ENCODE data around the gene STX7.

STX7 gene

DNA sequence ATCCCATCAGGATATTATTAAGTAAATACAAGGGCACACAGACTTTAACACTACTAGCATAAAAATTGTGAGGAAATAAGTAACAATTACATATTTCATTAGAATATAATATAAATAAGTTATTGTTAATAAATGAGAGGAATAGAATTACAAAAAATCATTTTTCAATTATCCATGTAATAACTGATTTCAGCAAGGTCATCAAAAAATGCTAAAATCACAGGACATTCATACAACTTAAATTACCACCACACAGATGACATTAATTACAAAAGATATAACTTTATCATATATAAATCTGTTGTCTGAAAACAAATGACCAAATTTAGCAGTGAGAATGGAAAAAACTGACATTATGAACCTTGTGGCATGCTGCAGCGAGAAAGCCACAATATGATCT is 37.0 kb downstream of the STX7 start:
- no peak for DNase-seq

GRCh38 chr6:132471787-132472186 is 41.1 kb downstream of the STX7 start:
- DNase-seq: no peak

- DNase-seq: no peak
These were observed 46.0 kb downstream of the STX7 start for GRCh38 chr6:132466952-132467351.

- no peak for DNase-seq
These were observed 47.1 kb downstream of the STX7 start for GRCh38 chr6:132465530-132466485.

GRCh38 chr6:132464538-132465256 is 48.2 kb downstream of the STX7 start:
- DNase-seq: no peak

GRCh38 chr6:132461958-132462357 is 51.0 kb downstream of the STX7 start:
- DNase-seq: no peak

- DNase-seq: no peak
These were observed 53.3 kb downstream of the STX7 start for GRCh38 chr6:132459605-132459952.

DNA sequence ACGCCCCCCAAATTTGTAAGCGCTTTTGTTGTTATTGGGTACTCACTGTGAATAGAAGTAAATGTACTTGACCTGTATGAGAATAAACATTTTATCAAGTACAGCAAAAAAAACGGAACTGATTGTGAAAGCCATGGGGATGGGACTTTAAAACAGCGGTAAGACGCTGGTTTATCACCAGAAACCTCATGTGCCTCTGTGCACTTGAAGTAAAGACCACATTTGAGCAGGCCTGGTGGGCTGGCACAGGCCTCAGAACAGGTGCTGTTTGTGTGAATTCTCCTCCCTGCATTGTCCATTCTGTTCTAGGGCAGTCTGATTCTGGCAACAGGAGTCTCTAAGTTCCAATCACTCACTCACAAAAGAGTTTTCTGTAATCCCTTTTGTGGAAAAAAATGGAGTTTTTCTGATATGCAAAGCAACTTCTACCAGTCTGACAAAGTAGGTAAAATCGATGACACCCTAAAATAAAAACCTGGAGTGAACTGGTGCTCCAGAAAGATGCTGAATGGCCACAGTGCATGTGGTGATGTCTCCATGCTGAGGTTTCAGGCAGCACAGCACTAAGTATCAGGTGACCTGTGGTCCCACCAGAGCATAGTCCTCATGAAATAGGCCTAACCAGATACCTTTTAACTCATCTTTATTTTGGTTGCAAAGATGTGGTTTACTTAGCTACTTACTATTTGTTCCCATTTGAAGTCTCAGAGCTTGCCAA is 53.9 kb downstream of the STX7 start:
- DNase-seq: no peak

GRCh38 chr6:132456700-132457143 is 56.2 kb downstream of the STX7 start:
- DNase-seq: no peak

- no peak for DNase-seq
These were observed 66.1 kb downstream of the STX7 start for GRCh38 chr6:132446855-132447241.

DNA sequence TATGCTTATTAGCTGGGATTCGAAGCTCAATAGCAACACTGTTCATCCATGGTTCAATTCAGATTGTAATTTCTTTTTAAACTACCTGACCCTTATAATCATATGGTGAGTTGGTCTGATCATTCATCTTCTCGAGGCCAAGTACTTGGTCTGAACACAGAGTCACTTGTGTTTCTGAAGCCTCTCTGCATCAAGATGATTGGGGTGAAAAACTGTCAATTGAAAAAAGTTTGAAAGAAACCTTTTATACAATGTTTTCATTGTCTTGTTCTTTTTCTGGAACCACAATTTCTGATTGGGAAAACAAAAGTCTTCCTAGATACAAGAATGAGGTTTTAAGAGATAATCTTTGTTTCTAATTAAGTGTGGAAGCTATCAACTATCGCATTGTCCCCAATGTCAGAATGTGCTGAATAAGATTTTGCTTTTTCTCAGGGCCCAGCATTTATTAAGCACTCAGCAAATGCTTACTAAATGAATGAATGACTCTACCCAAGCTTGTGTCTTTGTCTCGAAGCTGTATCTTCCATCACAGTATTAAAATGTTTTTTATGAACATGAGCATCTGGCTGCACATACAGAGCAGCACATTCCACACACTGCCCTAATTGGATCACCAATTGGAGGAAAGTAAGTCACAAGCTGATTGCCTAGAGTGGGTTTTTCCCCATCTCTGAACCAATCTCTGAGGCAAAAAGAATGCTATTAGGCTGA is 66.6 kb downstream of the STX7 start:
- no peak for DNase-seq

DNA sequence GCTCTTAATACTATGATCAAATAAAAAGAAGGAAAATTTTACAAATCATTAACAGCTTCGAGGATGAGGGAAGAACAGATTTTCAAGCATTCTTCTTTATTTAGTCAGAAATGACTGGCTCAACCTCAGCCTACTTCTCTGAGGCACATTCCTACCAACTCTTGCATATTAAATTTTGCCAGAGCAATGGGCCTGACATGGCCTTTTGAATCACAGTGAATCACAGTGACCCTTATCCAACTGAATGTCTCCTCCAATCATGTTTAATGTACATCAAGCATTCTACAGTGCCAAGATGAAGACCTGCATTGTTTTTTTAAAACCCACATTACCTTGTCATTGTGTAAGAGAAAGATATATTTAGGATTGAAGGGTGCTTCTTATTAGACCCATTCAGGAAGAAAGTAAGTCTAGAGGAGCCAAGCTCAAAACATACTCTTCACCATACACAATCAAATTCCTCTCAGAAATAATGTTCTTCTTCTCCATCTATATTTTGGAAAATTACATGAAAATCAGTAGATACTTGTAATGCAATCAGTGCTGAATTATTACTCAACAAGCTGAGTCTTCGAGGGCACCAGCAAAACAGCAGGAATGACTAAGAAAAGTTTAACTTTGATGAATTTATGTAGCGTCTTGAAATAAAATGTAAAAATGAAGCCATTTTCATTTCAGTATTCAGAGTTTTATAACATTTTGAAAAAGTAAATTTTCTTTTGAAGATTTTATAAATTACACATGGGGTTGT is 67.5 kb downstream of the STX7 start:
- no peak for DNase-seq

- no peak for DNase-seq
These were observed 69.7 kb downstream of the STX7 start for GRCh38 chr6:132443206-132443605.

GRCh38 chr6:132430110-132430509 is 82.8 kb downstream of the STX7 start:
- DNase-seq: no peak

- no peak for DNase-seq
These were observed 87.7 kb downstream of the STX7 start for GRCh38 chr6:132425176-132425575.

GRCh38 chr6:132423839-132424238 is 89.1 kb downstream of the STX7 start:
- DNase-seq: no peak

DNA sequence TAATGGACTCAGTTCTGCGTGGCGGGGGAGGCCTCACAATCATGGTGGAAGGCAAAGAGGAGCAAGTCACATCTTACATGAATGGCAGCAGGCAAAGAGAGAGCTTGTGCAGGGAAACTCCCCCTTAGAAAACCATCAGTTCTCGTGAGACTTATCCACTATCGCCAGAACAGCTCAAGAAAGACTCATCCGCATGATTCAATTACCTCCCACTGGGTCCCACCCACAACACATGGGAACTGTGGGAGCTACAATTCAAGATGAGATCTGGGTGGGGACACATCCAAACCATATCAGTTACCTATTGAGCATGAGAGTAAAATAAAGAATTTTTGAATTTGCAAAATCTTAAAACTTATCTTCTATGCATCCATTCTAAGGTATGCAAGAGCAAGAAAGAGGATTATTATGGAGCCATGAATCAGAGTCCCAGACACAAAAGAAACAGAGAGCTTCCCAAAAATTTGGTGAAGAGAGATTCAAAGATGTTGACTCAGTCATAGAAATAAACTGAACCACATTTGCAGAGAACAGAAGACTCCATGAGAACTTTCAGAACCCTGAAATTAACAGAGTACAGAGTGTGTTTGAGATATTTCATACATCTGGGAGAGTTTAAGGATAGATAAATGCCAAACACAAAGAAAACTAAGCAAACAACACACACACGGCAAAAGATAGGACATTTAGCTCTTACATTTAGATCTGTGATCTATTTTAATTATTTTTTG is 94.5 kb downstream of the STX7 start:
- DNase-seq: no peak

DNA sequence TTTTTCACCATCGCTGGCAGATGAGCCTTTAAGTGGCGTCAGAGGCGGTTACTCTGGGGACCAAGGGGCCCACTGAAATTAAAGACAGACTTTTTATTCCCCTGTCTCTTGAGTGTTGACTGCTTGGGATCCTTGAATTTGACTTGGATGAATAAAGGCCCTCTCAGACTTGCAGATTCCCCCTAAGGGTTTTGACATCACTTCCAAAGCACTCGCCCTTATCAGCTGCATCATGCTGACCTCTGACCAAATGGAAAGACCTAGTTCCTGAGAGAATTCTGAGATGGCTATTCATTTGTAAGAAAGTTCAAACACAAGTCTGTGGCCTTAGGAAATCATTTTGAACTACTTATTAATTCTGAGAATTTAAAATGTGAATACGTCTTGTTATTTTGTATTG is 98.2 kb downstream of the STX7 start:
- DNase-seq: no peak

GRCh38 chr6:132414322-132414721 is 98.6 kb downstream of the STX7 start:
- no peak for DNase-seq

GRCh38 chr6:132413499-132413802 is 99.5 kb downstream of the STX7 start:
- DNase-seq: no peak

GRCh38 chr6:132412656-132413498 is 100.0 kb downstream of the STX7 start:
- no peak for DNase-seq
